Stimulated activated CD4-positive, alpha-beta T cell treated with anti-CD3 and anti-CD28 coated beads, TNF-alpha, amount 100 ng/mL, for 48 hours (primary cell): Measurements from ENCODE around the gene PFDN4.

Experiments used
- DNase-seq, 3 donors: peaks; one replicate each; pipeline ENCODE4 v3.0.0-alpha.2; 2020; ENCODE audit warnings: low read depth in 3 of 3

Gene PFDN4

DNA sequence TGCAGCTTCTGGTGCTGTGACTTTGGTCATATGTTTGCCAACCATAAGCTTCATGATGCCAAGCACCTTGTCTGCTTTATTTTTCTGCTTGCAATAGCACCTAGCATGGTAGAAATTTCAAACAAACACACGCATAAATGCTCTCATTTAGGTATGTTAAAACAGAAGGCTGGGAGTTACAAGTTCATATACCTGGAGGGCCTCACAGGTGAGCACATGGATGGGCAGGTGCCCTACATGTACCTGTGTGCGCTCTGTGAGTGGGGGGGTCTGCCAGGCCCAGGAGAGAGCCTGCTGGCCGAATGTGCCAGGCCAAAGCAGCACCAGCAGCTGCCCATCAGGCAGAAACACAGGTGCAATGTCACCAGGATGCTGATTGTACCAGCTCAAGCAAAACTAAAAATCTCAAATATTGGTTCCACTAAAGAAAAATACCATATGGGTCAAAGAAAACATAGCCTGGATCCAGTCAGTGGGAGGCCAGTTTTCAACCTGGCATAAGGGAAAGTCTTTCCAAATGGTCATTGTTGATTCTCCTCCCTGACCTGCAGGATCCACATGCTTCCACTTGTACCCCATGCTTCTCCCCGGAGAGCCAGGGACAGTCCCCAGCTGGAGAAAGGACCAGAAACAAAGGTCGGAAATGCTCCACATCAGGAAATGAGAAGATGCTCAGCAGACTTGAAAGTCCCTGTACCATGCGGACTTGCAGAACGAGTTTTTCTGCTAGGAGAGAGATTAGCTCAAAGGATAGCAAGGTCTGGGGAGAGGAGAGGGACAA is 7.2 kb upstream of the PFDN4 start:
- no peak for DNase-seq

DNA sequence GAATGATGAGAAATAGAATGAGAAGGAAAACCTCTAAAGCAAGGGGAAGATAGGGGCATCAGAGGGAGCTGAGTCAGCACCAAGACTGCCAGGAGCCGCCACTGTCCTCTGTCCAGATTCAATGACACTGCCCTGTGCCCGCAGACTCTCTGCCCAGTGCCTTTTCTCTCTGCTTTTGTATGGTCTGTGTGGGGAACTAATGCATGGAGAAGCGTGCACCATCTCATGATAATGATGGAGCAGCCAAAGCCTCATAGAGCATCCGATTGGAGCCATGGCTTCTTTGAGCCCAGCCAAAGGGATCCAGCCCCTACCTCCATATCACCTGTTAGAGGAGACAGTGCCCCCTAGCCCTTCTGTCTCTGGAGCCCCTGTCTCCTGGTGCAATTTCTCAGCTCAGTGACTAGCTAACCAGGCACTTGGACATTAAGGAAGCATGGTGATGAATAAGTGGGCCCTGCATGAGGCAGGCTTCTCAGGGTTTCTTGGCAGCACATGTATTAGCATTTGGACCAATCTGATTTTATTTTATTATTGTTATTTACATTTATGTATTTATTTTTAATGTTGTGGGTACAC is 6.5 kb upstream of the PFDN4 start:
- DNase-seq = no peak

DNA sequence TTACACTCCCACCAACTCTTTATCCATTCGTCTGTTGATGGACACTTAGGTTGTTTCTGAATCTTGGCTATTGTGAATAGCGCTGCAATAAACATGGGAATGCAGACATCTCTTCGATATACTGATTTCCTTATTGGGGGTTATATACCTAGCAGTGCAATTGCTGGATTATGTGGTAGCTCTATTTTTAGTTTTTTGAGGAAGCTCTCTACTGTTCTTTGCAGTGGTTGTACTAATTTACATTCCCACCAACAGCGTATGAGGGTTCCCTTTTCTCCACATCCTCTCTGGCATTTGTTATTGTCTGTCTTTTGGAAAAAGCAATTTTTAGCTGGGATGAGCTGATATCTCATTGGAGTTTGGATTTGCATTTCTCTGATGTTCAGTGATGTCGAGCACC is 4.6 kb upstream of the PFDN4 start:
- no peak for DNase-seq

DNA sequence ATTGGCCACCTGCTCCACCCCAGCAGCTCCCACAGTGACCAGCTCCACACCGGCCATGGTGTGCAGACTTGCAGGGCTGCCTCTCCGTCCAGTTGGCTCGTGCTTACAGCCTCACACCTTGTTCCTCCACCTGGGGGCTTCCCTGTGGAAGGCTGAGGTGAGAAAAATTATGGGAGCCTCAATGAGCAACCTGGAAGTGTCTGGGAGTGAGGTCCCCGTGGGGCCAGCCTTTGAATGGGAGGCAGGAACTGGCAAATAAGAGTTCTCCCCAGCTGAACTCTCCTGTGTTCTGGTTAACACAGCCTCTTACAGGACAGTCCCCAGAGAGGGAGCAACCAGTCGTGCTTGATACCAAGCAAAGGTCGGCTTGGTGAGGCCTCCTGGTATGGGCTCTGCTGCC is 3.8 kb upstream of the PFDN4 start:
- DNase-seq = no peak

DNA sequence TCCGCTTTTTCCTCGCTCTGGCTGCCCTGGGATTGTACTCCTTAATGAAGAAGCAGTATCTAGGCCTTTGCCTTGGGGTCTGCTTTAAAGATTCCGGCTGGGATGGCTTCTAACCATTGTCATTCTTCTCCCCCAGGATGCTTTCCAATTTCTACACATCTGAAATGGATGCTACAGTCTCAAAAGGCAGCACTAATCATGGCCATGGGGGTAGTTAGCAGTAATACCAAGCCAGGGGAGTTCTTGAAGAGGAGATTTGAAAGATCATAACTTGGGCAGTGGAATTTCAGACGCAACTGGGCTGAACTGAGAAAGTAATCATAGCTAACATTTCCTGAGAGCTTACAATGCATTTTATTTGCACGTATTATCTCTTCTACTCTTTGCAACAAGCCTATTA is 3.4 kb upstream of the PFDN4 start:
- DNase-seq = no peak

DNA sequence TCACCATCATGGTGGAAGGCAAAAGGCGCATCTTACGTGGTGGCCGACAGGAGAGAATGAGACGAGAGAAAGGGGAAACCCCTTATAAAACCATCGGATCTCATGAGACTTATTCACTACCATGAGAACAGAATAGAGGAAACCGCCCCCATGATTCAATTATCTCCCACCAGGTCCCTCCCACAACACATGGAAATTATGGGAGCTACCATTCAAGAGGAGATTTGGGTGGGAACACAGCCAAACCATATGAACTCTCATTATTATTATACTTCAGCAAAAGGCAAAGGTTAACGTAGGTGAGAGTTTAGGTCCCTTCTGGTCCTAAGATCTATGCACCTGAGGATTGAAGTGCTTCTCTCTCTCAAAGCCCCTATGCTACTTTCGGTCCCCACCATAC is 2.4 kb upstream of the PFDN4 start:
- DNase-seq = no peak

DNA sequence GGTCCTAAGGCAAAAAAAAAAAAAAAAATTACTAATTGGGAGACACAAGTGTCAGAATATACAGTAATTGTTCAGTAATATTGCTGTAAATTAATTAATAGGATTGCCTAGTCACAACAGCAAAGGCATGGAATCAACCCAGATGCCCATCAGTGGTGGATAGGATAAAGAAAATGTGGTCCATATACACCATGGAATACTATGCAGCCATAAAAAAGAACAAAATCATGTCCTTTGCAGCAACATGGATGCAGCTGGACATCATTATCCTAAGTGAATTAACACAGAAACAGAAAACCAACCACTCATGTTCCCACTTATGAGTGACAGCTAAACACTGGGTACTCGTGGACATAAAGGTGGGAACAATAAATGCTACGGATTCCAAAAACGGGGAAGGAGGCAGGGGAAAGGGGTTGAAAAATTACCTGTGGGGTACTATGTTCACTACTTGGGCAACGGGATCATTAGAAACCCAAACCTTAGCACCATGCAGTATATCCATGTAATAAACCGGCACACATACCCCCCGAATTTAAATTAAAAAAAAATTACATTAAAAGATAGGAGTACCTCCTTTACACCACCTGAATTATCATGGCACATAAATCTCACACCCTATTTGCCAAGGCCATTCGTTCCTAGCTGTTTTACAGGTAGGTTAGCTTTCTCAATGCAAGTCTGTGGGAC is 689 bp upstream of the PFDN4 start:
- no peak for DNase-seq

DNA sequence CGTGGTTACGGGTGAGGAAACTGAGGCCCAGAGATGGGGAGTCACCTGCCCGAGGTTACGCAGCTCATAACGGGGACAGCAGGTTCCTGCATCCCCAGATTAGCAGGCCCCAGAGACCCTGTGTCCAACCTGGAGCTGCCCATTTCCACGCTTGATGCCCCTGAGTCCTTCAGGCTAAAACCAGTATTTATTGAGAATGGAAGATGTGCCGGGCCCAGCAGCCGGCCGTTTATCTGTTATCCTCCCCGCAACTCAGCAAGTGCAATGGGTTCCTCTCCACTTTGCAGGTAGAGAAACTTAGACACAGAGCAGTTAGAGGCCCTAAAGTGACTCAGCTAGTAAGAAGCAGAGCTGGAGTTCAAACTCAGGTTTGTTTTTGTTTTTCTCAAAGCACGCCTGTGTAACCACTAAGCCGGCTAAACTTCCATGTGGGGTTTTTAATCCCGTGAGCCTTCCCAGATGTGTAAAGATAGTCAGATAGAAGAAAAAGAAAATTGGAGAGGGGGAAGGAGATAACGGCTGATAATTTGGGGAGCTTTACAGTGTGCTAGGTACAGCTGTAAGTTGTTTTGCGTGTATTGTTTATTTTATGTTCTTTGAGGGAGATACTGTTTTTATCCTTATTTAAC is 775 bp downstream of the PFDN4 start:
- DNase-seq = no peak

DNA sequence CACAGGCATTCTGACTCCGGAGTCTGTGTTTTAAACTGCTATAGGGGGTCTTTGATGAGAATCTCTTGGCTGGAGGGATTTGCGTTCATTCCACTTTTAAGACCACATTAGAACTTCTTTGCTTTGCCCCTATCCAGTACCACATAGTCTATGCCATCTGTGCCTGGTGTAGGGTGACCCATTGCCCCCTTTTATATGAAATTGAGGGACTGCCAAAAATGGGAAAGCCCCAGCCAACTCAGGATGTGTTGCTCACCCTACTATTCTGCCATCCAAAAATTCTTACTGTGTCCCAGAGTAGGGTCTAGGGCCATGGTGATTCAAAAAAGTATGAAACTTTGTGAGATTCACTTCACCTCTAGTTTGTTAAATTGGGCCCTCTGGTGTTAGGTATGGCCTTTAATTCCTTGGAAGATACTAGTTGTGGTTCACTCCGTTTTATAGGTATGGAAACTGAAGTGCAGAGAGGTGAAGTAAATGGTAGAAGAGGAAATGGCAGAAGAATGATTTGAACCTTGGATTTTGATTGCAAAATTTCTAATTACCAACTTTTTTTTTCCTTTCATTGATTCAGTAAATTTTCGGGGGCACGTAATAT is 1.4 kb downstream of the PFDN4 start:
- DNase-seq = no peak

DNA sequence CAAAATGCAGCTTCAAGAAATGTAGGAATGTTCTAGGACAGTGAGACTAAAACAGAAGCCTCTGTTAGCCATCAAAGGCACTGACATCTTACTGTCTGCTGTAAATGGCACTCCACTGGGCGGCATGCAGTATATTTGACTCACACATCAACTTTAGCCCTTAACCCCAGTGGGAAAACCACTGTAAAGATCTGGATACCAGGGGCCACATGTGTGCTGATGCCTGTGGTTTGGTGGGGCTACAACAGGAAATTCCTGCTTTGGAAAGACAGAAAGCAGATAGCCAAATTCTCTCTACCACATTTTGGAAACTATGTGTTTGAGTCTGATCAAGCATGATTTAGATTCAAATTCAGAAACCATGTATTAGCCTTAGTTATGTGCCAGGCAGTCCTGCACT is 4.3 kb downstream of the PFDN4 start:
- no peak for DNase-seq

DNA sequence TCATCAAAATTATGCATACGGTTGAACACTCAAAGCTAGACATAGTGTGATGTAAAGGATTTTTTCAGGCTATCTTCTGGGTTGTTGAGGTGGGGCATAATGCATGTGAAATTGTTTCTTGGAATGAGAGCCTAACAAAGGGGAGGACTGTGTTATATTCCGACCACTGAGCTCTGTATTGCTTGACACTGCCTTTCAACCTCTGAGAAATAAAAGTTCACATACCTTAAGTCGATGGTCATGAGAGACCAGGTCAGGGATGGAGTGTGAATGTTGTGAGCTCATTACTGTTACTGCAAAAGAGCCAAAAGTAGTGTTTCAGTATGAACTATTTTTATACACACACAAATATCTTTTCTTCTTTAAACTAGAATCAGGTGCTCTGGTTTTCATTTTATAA is 5.0 kb downstream of the PFDN4 start:
- no peak for DNase-seq

DNA sequence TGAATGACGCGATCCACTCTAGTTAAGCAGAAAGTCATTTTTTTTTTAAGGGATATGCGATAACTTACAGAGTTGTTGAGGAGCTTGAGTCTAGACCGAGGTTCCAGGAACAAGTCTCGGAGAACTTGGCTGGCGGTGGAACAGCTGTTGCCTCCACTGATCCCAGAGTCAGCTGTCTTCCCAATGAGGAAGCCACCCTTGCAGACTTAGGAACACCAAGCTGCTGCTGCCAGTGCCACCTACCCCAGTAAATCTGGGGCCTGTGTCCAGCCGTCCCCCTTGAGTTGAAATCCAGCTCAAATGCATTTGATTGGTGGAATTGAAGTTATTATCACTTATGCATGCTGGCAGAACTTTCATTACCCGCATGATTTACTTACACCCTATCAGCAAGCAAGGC is 6.7 kb downstream of the PFDN4 start:
- DNase-seq = no peak

DNA sequence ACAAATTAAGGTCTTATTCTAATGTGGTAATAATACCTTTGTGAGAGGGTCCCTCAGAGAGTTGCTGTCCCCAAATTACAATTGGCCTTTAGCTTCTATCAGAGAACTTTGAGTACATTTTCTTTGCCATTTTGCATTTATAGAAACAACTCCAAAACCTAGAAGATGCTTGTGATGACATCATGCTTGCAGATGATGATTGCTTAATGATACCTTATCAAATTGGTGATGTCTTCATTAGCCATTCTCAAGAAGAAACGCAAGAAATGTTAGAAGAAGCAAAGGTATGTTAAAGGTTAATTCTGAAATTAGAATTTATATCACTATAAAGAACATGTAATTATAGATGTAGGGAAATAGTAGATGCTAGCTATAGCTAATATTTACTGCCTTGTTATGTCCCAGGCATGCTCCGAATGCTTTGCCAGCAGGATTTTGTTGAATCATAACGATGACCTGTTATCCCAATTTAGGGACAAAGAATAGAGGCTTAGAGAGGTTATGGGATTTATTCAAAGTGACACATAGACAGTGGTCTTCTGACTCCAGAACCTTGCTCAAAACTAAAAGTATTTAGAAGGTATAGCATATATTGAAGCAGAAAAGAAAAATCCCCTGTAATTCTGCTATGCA is 7.4 kb downstream of the PFDN4 start:
- no peak for DNase-seq

DNA sequence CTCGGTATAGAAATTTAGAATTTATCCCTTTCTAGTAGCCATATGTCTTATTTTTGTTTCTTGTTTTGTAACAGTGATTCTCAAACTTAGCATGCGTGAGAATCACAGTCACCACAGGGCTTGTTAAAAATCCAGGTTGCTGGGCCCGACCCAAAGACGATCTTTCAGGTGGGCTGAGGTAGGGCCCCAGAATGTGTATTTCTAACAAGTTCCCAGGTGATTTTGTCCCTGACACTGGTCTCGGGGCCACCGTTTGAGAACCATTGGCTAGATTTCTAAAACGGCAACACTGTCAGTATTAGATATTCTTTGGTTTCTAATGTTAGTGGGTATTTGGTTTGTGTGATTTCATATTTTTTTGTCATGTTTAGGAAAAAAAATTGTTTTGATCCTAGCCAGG is 9.9 kb downstream of the PFDN4 start:
- no peak for DNase-seq

DNA sequence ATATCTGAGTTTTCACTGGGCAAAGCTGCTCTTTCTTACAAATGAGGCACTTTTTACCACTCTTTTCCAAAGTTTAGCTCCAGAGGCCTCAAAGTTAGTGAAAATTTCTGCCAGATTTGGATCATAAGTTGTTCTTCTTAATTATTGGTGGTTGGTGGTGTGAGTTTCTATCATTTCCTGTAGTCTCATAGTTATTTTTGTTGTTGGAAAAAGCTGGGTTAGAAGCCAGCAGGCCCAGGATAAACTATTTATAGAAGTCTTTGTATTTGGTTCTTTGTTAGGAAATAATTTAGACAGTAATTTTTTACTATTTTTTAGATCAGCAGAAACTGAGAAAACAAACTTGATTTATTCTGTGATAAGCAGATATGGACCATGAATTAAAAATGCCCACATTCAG is 10.6 kb downstream of the PFDN4 start:
- DNase-seq = no peak

DNA sequence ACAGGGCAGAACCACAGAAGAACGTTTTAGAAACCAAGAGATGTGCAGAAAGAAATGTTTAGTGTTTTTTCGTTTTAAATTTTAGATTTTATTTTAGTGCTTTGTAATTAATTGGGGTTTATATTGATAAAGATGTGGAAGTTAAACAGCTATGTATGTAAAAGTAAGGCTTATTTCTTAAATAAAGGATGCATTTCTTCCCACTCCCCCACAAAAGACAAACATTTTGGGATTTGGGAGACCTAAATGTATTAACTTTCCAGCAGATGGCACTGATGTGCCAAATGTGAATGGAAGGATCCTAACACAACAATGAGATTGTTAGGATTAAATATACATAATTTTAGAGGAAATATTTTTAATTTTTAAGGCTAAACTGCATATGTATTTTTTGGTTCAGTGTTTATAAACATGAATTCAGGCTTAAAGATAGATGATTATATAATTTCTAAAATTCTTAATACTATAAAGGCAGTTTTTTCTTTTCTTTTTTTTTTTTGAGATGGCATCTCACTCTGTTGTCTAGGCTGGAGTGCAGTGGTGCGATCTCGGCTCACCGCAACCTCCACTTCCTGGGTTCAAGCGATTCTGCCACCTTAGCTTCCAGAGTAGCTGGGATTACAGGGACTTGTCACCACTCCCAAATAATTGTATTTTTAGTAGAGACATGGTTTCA is 12.0 kb downstream of the PFDN4 start:
- no peak for DNase-seq

DNA sequence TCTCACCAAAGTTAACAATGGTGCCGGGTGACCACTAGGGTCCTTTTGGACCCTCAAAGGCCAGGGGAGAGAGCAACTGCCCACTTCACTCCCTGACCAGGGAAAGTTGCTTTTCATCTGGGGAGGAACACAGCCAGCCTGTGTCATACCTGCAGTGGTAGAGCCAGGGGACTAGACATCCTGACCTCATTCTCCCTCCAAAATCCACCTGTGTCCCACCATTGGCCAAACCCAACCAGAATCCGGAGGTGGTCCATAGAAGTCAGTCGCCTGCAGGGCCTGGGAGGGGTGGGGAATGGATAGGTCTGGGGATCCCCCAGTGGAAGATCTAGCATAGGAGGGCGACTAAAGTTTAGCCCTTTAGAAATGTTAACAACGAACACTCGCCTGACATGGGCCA is 12.8 kb downstream of the PFDN4 start:
- no peak for DNase-seq

DNA sequence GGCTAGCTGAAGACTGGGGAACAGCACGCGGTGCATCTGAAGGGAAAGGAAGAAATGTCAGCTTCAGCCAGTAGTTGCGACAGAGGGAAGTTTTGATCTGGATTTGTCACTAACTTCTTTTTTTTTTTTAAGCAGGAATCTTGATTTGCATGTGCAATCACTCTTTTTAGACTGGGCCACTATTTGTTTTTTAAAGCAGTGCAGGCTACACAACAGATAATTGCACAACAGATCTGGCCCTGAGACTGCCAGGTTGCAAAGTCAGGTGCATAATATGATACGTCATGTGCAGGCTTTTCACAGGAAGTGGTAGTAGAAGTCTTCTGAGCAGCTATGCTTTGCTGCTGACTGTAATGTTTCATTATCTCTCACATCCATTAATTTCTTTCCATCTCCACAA is 13.5 kb downstream of the PFDN4 start:
- no peak for DNase-seq

DNA sequence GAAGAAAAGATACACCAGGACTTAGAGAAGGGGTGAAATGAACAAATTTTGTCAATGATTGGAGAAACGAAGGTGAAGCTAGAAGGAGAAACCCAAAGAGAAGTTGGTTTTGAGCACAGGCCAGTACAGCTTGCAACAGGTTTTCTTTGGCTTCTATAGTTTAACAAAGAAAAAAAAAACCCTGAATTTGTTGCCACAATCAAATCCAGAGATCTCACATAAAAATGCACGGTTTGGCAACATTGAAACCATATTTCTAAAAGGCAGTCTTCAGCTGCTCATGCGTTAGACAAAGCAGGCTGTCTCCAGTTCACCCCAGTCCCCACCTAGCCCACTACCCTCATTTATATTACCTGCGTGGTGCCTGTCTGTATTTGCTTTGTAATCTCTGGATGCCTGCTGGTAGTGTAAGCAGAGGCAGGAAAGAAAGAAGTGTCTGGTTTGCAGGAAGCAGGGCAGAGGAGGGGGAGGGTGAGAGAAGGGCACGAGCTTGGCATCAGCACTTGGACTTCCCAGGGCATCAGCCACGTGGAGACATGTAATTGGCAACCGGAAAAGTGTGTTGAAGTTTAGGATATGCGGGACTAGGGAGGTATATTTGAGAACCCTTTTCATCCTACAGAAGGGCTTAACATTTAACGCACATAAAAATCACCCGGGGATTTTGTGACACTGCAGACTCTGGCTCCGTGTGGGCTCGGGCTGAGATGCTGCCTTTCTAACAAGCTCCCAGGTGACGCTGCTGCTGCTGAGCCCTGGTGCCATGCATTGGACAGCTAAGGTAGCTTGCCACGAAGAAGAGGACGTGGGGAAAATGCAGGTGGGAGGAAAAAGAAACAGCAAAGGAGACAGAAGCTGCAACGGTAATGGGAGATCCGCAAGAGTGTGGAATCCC is 14.4 kb downstream of the PFDN4 start:
- DNase-seq = no peak

DNA sequence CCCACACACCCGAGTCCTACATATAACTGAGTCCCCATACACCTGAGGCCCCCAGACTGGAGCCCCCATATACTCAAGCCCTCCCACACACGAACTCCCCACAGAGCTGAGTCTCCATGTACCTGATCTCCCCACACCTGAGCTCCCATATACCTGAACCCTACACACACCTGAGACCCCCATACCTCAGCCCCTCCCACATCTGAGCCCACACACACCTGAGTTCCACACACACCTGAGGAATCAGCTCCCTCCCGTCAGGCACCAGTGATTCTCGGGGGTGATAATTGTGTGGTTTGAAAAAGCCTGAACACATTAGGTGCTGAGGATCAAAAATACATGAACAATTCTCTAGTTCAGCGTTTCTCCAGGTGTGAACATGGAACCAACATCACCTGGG is 15.4 kb downstream of the PFDN4 start:
- no peak for DNase-seq
